Measurements from ENCODE around the gene TRPM1.

The TRPM1 gene

DNA sequence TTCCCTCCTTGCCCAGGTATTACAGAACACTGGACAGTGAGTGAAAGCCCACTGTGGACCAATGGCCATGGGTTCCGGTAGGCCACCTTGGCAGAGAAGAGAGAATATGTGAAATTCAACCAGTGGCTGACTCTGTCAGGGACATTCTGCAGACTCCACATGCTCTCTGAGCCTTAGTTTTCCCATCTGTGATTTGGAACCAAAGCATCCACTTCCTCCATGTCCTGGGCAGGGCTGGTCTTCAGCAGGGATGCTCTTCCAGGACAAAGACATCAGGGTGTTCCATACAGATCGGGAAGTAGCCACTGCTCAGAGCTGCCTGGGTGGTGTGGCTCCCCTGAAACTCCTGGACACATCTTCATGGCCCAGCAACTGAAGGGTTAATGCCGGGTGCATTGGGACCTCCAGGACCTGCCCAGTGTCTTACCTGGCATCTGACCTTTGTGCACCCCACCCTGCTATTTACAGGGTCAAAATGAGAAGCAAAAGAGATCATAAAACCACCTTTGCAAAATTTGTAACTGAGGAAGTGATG, 28.3 kb upstream of the TRPM1 start:
- no peak overlapping the region for H3K27ac ChIP-seq
- no peaks in the 10 kb centered on the region for H3K27me3 ChIP-seq (ENCODE audit: insufficient read depth, low read depth, severe bottlenecking)
- H3K9me3 ChIP-seq (ENCODE audit: severe bottlenecking): no peaks in the 10 kb centered on the region
- no peak overlapping the region for H3K4me3 ChIP-seq (ENCODE audit: low read depth, low read length)
- TF ChIP-seq, protein P1, sequence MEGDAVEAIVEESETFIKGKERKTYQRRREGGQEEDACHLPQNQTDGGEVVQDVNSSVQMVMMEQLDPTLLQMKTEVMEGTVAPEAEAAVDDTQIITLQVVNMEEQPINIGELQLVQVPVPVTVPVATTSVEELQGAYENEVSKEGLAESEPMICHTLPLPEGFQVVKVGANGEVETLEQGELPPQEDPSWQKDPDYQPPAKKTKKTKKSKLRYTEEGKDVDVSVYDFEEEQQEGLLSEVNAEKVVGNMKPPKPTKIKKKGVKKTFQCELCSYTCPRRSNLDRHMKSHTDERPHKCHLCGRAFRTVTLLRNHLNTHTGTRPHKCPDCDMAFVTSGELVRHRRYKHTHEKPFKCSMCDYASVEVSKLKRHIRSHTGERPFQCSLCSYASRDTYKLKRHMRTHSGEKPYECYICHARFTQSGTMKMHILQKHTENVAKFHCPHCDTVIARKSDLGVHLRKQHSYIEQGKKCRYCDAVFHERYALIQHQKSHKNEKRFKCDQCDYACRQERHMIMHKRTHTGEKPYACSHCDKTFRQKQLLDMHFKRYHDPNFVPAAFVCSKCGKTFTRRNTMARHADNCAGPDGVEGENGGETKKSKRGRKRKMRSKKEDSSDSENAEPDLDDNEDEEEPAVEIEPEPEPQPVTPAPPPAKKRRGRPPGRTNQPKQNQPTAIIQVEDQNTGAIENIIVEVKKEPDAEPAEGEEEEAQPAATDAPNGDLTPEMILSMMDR (IDR thresholded peaks at IDR 0.05; ENCODE audit: low read depth, low read length): no peak
- no peak for DNase-seq
- no peaks in the 10 kb centered on the region for H3K36me3 ChIP-seq

DNA sequence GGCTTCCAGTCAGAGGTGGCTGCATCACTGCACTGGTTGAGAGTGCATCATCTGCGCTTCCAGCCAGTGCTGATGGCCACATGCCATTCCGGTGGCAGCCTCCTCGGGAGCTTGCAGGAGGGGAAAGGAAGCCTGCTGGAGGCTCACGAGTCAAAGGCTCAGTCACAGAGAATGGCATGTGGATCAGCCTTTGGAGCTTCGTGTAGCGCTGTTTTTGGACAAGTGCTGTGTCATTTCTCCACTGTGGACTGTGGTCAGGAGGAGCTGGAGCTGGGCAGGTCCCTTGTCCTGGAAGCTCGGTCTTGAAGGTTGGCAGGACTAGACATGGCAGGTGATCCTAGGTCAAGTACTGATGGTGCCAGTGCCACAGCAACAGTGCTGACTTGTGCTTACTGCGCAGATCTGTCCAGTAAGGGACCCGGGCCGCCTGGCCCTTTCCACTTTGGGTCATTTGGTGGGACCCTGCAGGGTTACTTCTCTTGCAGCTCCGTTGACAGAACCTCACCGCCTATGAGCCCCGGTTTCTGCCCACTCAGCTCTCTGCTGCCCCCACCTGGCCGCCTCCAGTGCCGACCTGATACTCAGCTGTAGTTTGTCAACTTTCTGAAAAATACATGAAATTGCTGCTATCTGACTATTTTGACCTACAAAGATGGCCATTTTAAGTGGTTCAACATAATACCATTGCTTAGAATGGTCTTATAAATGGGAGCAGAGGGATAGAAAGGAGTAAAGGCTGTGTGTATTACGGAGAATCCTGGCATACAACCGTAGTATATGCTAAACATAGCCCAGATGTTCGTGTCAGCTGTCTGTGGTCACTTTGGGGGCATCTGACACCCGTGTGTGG, 27.6 kb upstream of the TRPM1 start:
- Histone ChIP-seq H3K27me3 (ENCODE audit: insufficient read depth, low read depth, severe bottlenecking) (no peaks in the 10 kb centered on the region), H3K9me3 (ENCODE audit: severe bottlenecking) (no peaks in the 10 kb centered on the region), H3K4me3 (ENCODE audit: low read depth, low read length) (no peak overlapping the region), H3K36me3 (no peaks in the 10 kb centered on the region), H3K27ac (no peak overlapping the region)
- TF ChIP-seq, protein P1 (IDR thresholded peaks at IDR 0.05; ENCODE audit: low read depth, low read length): peak; percentile 88
- DNase-seq: peak; percentile 72

DNA sequence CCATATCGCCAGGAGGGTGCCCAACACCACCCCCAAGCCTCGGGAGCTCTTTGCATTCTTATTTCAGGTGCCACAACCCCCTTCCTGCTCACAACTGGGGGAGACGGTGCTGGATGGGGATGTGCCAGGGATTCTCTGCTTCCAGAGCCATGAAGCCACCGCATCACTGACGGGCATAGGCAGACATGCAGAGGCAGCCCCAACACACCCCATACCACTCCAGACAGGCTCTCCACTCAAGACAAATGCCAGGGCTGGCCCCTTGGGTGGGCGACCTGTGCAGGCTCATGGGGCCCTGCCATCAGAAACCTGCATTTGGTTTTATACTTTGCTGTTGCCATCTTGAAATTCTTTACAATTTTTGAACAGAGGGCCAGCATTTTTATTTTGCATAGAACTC, 27.0 kb upstream of the TRPM1 start:
- H3K4me3 ChIP-seq (ENCODE audit: low read depth, low read length): no peak overlapping the region
- no peaks in the 10 kb centered on the region for H3K27me3 ChIP-seq (ENCODE audit: insufficient read depth, low read depth, severe bottlenecking)
- TF ChIP-seq, protein P1 (IDR thresholded peaks at IDR 0.05; ENCODE audit: low read depth, low read length): no peak
- no peaks in the 10 kb centered on the region for H3K36me3 ChIP-seq
- DNase-seq: no peak
- H3K27ac ChIP-seq: no peak overlapping the region
- no peaks in the 10 kb centered on the region for H3K9me3 ChIP-seq (ENCODE audit: severe bottlenecking)

DNA sequence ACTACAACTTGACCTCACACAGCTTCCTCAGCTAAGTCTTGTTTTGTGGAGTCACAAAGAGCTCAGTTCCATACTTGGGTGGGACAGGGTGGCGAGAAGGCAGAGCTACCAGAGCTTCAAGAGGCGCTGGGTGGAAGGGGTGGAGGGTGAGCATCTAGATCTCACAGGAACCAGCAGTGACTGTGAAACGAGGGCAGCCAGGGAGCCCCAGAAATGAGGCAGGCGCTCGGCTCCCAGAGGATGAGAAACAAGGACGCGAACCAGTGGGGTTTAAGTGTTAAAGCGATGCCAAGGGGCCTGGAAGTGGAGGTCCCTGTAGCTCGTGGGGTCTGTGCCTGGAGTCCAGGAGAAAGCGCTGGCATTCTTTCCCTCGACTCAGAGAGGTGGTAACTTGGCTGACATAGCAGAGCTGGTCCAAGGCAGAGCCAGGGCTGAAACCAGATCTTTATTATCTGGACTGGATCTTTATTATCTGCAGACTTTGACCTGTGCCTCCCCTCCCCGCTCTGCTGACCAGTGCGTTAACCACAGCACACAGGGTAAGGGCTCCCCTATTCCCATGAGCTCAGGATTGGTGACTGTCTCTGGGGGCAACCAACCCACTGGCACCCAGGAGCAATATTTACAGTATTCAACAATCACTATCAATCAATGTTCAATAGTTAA, 26.2 kb upstream of the TRPM1 start:
- TF ChIP-seq, protein P1 (IDR thresholded peaks at IDR 0.05; ENCODE audit: low read depth, low read length): no peak
- DNase-seq: no peak
- H3K27me3 ChIP-seq (ENCODE audit: insufficient read depth, low read depth, severe bottlenecking): no peaks in the 10 kb centered on the region
- no peak overlapping the region for H3K27ac ChIP-seq
- H3K9me3 ChIP-seq (ENCODE audit: severe bottlenecking): no peaks in the 10 kb centered on the region
- no peak overlapping the region for H3K4me3 ChIP-seq (ENCODE audit: low read depth, low read length)
- no peaks in the 10 kb centered on the region for H3K36me3 ChIP-seq

DNA sequence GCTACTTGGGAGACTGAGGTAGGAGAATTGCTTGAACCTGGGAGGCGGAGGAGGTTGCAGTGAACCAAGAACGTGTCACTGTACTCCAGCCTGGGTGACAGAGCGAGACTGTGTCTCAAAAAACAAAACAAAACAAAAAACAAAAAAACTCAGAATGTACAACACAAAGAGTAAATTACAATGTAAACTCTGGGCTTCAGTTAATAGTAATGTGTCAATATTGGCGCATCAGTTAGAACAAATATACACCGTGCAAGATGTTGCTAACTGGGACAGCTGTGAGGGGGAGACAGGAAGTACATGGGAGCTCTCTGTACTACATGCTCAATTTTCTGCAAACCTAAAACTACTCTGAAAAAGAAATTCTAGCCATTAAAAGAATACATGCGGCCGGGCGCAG, 23.5 kb upstream of the TRPM1 start:
- H3K27ac ChIP-seq: no peak overlapping the region
- TF ChIP-seq, protein P1 (IDR thresholded peaks at IDR 0.05; ENCODE audit: low read depth, low read length): no peak

More for the DNA sequence above, 23.5 kb upstream of the TRPM1 start:
- Histone ChIP-seq H3K4me3 (ENCODE audit: low read depth, low read length) (no peak overlapping the region), H3K27me3 (ENCODE audit: insufficient read depth, low read depth, severe bottlenecking) (no peaks in the 10 kb centered on the region), H3K36me3 (no peaks in the 10 kb centered on the region), H3K9me3 (ENCODE audit: severe bottlenecking) (no peaks in the 10 kb centered on the region)
- DNase-seq: no peak

Data from WERI-Rb-1 (cell line).